Kidney (tissue), 14 donors: ENCODE data around the gene SNRPB2. TPM values are rescaled to one million over a fixed set of nuclear protein-coding genes. Genes with fewer than 3 reads are reported as not detected.

Source experiments
- DNase-seq, 5 donors: peaks; one replicate each; pipeline ENCODE4 v3.0.0-alpha.2; 2013 to 2020
- FAIRE-seq: peaks from 2 replicates; lab custom pipeline; 2012; peaks lifted over from hg19 to GRCh38; lab: Jason Lieb, UNC
- H3K27ac ChIP-seq, 2 donors: one replicate each; pipeline ENCODE4 v1.7.0; 2013; ENCODE audit warnings: low read depth in 2 of 2, low read length in 2 of 2, inconsistent platforms in 1 of 2
- H3K27me3 ChIP-seq: one replicate; pipeline ENCODE4 v1.7.1; 2013; ENCODE audit warnings: low read length, inconsistent platforms; ENCODE audit not compliant: control insufficient read depth, insufficient read depth
- H3K36me3 ChIP-seq, 3 donors: one replicate each; pipeline versions ENCODE4 v1.7.0 to v1.7.1; 2013; ENCODE audit warnings: low read length in 3 of 3, control low read depth in 1 of 3, inconsistent platforms in 1 of 3; ENCODE audit not compliant: insufficient read depth in 3 of 3, control insufficient read depth in 2 of 3
- H3K4me1 ChIP-seq, 3 donors: one replicate each; pipeline versions ENCODE4 v1.7.0 to v1.7.1; 2013; ENCODE audit warnings: low read length in 3 of 3, inconsistent platforms in 1 of 3, low read depth in 1 of 3; ENCODE audit not compliant: control insufficient read depth in 2 of 3, insufficient read depth in 2 of 3
- H3K4me3 ChIP-seq, 3 donors: one replicate each; pipeline versions ENCODE4 v1.7.0 to v1.8.1; 2013; ENCODE audit warnings: low read length in 3 of 3, control low read depth in 1 of 3, inconsistent platforms in 1 of 3
- H3K9ac ChIP-seq, 3 donors: one replicate each; pipeline versions ENCODE4 v1.7.0 to v1.7.1; 2013; ENCODE audit warnings: low read length in 3 of 3, control low read depth in 1 of 3, inconsistent platforms in 1 of 3
- H3K9me3 ChIP-seq, 3 donors: one replicate each; pipeline versions ENCODE4 v1.7.0 to v1.7.1; 2013; ENCODE audit warnings: low read length in 3 of 3, control low read depth in 1 of 3, inconsistent platforms in 1 of 3; ENCODE audit not compliant: control insufficient read depth in 2 of 3, insufficient read depth in 1 of 3
- CTCF ChIP-seq: IDR thresholded peaks from 3 replicates; pipeline ENCODE4 v1.5.1; 2012; ENCODE audit warnings: mild to moderate bottlenecking, moderate library complexity, borderline replicate concordance; ENCODE audit not compliant: insufficient read depth; ENCODE audit errors: extremely low read depth
- intact Hi-C: fragments of 100-400 bp; cut with DNase I; formaldehyde crosslinking; loops from one replicate; pipeline ENCODE4 v1.11.1; 2022
- polyA plus RNA-seq: library from polyadenylated mRNA; stranded (reverse); fragments of 350-450 nt; fragmentation: Illumina TruSeq; extraction: RNeasy Lipid Tissue Mini Kit (QIAGEN cat#74804); gene quantifications from one replicate; pipeline ENCODE4 v1.2.3, GENCODE V29; 2014; ENCODE audit warnings: low read depth, low replicate concordance; ENCODE audit not compliant: insufficient read depth
- total RNA-seq: library from RNA; stranded (reverse); fragmentation: NEBNext Ultra II Directional; extraction: Animal tissue kit (Norgen Biotek cat#: 25700); gene quantifications from one replicate; pipeline ENCODE4 v1.2.1, GENCODE V29; 2021
- donor health status: control.
- donor health status: control.
- donor health status: control.
- donor health status: control.
- donor health status: control.
- donor health status: DM: yes; HTN: yes; CAD: no.
- donor health status: Normal renal cell carcinoma (clear cell type).

Gene SNRPB2
- total and polyA plus RNA-seq, 2 donors from 2014 or later = 43.6 to 77.8 TPM

GRCh38 chr20:16729080-16729479, 746 bp upstream of the SNRPB2 start:
- no peak overlapping the region for H3K27ac ChIP-seq
- peak overlapping the region in 2 of 3 donors; percentile 97 to 98 for H3K4me3 ChIP-seq
- no peak for FAIRE-seq

DNA sequence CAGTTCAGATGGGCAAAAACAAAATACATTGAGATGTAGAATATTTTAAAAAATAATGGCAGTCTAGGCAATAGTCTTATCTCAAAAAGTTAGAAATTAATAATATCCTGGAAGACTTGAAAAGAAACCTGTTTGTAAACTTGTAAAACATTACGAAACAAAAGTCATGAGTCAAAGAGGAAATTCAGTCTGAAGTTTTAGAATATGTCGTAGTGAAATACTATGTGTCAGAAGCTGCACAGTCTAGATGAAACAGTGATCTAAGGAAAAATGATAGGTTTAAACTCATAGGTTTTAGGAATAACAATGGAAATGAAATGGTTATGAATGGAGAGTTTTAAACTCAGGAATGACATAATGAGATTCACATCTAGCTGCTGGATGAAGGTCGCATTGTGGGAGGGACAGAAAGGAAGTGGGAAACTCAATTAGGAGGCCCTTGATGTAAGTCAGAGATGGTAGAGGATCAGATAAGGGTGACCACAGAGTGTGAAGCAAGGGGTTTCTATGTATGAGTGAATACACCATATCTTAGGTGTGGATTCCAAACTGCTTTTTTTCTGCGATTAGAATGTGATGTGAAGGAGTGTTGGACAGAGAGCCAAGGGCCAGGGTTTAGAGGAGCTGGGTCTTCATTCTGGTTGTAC, 2.8 kb downstream of the SNRPB2 start:
- H3K9me3 ChIP-seq = no peaks in the 10 kb centered on the region
- H3K27ac ChIP-seq = peak overlapping the region in 1 of 2 donors; percentile 19
- H3K36me3 ChIP-seq = peaks cover 3 to 22% (median 17%) of the 10 kb centered on the region in 3 donors
- H3K4me3 ChIP-seq = peak overlapping the region in 1 of 3 donors; percentile 28
- peaks cover 0 to 24% (median 16%) of the 10 kb centered on the region in 3 donors for H3K4me1 ChIP-seq
- no peak for FAIRE-seq
- H3K9ac ChIP-seq = no peak overlapping the region
- TF ChIP-seq CTCF = no peak
- intact Hi-C loops = no loop called here
- no peaks in the 10 kb centered on the region for H3K27me3 ChIP-seq
- DNase-seq = no peak

More at GRCh38 chr20:16729080-16729479, 746 bp upstream of the SNRPB2 start:
- H3K27me3 ChIP-seq = no peaks in the 10 kb centered on the region
- H3K9me3 ChIP-seq = no peaks in the 10 kb centered on the region
- TF ChIP-seq CTCF = no peak
- H3K4me1 ChIP-seq = peaks cover 0 to 23% (median 11%) of the 10 kb centered on the region in 3 donors
- H3K36me3 ChIP-seq = peaks cover 0 to 10% (median 9%) of the 10 kb centered on the region in 3 donors
- intact Hi-C loops = no loop called here
- no peak for DNase-seq
- H3K9ac ChIP-seq = no peak overlapping the region

GRCh38 chr20:16740365-16741072, 10.7 kb downstream of the SNRPB2 start:
- FAIRE-seq = no peak
- no peak for TF ChIP-seq CTCF
- Histone ChIP-seq H3K9me3 (no peaks in the 10 kb centered on the region), H3K9ac (no peak overlapping the region), H3K36me3 (peaks cover 3 to 22% (median 3%) of the 10 kb centered on the region in 3 donors), H3K27ac (no peak overlapping the region), H3K4me3 (no peak overlapping the region), H3K27me3 (no peaks in the 10 kb centered on the region), H3K4me1 (no peaks in the 10 kb centered on the region)
- DNase-seq = no peak
- intact Hi-C loops = no loop called here
